Right lobe of liver (tissue), 6 donors: ENCODE results near the gene CD7. TPM values are rescaled to one million over a fixed set of nuclear protein-coding genes. Genes with fewer than 3 reads are reported as not detected.
A peak's percentile ranks its signal among the peaks of the same experiment; 100 is the strongest.

Source experiments
- ATAC-seq, 4 donors: fragments of 200-7000 bp; cut with Tn5 transposase; one replicate each; pipeline ENCODE4 v1.9.1; 2020; ENCODE audit warnings: mild to moderate bottlenecking in 4 of 4, moderate library complexity in 4 of 4
- DNase-seq, 3 donors: peaks; one replicate each; pipeline ENCODE4 v3.0.0-alpha.2; 2020
- H3K27ac ChIP-seq, 3 donors: fragments of 200-600 bp; one replicate each; pipeline ENCODE4 v1.8.0; 2022
- H3K27me3 ChIP-seq, 2 donors: fragments of 200-600 bp; one replicate each; pipeline ENCODE4 v1.8.0; 2022
- H3K36me3 ChIP-seq, 4 donors: fragments of 200-600 bp; sonication (generic) in 1 of 4; one replicate each; pipeline versions ENCODE4 v1.5.1 to v1.8.0; 2017 to 2022; ENCODE audit warnings: control low read depth in 1 of 4
- H3K4me1 ChIP-seq, 4 donors: fragments of 200-600 bp; sonication (generic) in 1 of 4; one replicate each; pipeline versions ENCODE4 v1.5.1 to v1.8.0; 2017 to 2022; ENCODE audit warnings: control low read depth in 1 of 4
- H3K4me3 ChIP-seq, 3 donors: fragments of 200-600 bp; one replicate each; pipeline ENCODE4 v1.8.0; 2022
- H3K9me3 ChIP-seq, 4 donors: fragments of 200-600 bp; sonication (generic) in 1 of 4; one replicate each; pipeline versions ENCODE4 v1.5.1 to v1.8.0; 2017 to 2022; ENCODE audit warnings: control low read depth in 1 of 4
- POLR2A ChIP-seq: fragments of 450-650 bp; IDR thresholded peaks from one replicate; pipeline ENCODE4 v1.6.1; 2017; ENCODE audit warnings: antibody characterized with exemption, mild to moderate bottlenecking
- WGBS: methylation state at CpG from one replicate; pipeline ENCODE4 v1.1.6; 2018; ENCODE audit warnings: low coverage, low lambda C conversion rate; ENCODE audit not compliant: insufficient coverage; ENCODE audit errors: missing lambda C conversion rate; 5-methylcytosine and 5-hydroxymethylcytosine counted together
- intact Hi-C, 2 donors: fragments of 100-400 bp; cut with DNase I; formaldehyde crosslinking; loops; one replicate each; pipeline versions ENCODE4 v1.11.2 to v1.14.1; 2022
- total RNA-seq, 6 experiments: library from RNA; depleted of rRNA in 2 of 6; stranded (reverse); fragments of >200 nt in 2 of 6; fragmentation: NEBNext Ultra II Directional in 3 of 6; extraction: Animal tissue kit (Norgen Biotek cat#: 25700) in 3 of 6; gene quantifications; one replicate each; pipeline versions ENCODE4 v1.1.0 to v1.2.4, GENCODE V29; 2016 to 2023
- TF ChIP-seq, protein P1 (sequence below), 4 donors: fragments of 200-600 bp in 3 of 4; fragments of 450-650 bp in 1 of 4; IDR thresholded peaks; one replicate each; pipeline versions ENCODE4 v1.5.1 to v1.8.0; 2016 to 2022; ENCODE audit warnings: antibody characterized with exemption in 4 of 4, mild to moderate bottlenecking in 2 of 4
- donor health status: DM: no; HTN: yes; CAD: no.
- donor health status: DM: no; HTN: no; CAD: no.
- donor health status: DM: no; HTN: no; CAD: no.
- donor health status: DM: no; HTN: yes; CAD: no.
- donor health status: DM: no; HTN: yes; CAD: no.

Gene CD7
- total RNA-seq, 6 experiments from 2014 or later: 0.31 to 3.2 (median 1.3) TPM

DNA sequence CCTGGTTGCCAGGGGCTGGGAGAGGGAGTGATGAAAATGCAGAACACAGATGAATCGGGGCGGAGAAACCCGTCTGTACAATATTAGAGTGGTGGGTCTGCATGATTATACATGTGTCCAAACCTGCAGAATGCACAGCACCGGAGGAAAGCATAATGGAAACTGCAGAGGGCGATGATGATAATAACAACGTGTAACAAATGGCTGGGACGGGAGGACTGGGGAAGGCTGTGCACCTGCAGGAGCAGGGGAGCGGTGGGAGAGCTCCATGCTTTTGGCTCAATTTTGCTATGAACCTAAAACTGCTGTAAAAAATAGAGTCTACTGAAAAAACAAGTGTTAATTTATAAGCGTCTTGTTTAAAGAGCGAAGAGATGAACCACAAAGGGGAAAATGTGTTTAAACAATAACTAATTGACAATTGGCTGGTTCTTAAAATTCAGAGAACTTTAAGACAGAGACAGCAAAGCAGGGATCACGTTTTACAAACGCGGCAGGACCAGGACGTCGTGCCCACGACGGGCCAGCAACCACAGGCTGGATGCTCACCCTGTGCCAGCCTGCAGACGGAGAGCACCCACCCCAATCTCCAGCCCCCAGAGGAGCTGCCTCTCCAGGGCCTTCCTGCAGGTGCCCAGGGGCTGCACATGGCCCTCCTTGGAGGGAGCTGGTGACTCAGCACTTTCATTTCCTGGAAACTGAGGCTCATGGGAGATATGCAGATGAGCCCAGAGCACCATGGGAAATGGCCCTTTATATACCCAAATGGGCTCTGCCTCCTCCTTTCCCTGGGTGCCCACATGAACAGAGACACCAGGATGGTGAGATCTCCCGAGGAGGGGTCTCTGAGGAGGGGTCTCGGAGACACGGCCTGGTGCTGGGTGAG is 41.3 kb upstream of the CD7 start, which contains the start of gene TEX19:
TEX19 (plus strand) TSS at position 783 of the 886 bp plus-strand sequence. CDS start 2,904 bp downstream, outside the sequence.
- Histone ChIP-seq H3K4me1 (no peaks in the 10 kb centered on the region), H3K9me3 (no peaks in the 10 kb centered on the region), H3K27ac (no peak within 1 kb of the TSS), H3K36me3 (no peaks in the 10 kb centered on the region), H3K27me3 (no peaks in the 10 kb centered on the region), H3K4me3 (no peak within 1 kb of the TSS)
- intact Hi-C loops: loop anchor here (10.0 kb wide), 3 partner anchors 56 to 196 kb away; partner anchors contain the start of genes HEXD (in 1 of the 2) and OGFOD3 (in 1 of the 2)
- no peak for DNase-seq
- TF ChIP-seq POLR2A: no peak
- TF ChIP-seq, protein P1, sequence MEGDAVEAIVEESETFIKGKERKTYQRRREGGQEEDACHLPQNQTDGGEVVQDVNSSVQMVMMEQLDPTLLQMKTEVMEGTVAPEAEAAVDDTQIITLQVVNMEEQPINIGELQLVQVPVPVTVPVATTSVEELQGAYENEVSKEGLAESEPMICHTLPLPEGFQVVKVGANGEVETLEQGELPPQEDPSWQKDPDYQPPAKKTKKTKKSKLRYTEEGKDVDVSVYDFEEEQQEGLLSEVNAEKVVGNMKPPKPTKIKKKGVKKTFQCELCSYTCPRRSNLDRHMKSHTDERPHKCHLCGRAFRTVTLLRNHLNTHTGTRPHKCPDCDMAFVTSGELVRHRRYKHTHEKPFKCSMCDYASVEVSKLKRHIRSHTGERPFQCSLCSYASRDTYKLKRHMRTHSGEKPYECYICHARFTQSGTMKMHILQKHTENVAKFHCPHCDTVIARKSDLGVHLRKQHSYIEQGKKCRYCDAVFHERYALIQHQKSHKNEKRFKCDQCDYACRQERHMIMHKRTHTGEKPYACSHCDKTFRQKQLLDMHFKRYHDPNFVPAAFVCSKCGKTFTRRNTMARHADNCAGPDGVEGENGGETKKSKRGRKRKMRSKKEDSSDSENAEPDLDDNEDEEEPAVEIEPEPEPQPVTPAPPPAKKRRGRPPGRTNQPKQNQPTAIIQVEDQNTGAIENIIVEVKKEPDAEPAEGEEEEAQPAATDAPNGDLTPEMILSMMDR (IDR thresholded peaks at IDR 0.05): no peak
- 68% methylated on average over 9 of the region's 21 CpGs for WGBS
- ATAC-seq: no peak

DNA sequence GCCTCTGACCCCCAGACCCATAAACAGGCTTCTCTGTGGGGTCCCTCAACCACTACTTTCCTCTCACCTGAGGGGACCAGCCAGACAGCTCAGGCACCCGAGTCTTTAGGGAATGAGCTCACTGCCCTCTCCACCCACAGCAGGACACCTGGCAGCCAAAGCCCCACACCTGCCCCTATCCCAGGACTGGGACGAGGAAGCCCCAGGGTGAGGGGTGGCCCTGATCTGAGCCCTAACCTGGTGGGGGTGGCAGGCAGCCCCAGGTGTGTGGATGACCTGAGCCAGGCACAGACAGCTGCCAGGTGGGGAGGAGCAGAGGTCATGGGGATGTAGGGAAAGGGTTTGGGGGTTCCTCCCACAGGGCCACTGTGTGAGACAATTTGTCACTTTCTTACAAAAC is 40.0 kb upstream of the CD7 start:
- no peak overlapping the region for H3K4me3 ChIP-seq
- H3K27ac ChIP-seq: no peak overlapping the region
- intact Hi-C loops: loop anchor here (10.0 kb wide), 3 partner anchors 57 to 197 kb away; partner anchors contain the start of genes HEXD (in 1 of the 2) and OGFOD3 (in 1 of the 2)
- no peak for ATAC-seq
- TF ChIP-seq, protein P1 (IDR thresholded peaks at IDR 0.05): no peak
- no peak for TF ChIP-seq POLR2A
- no peak for DNase-seq
- no peaks in the 10 kb centered on the region for H3K36me3 ChIP-seq
- no peaks in the 10 kb centered on the region for H3K4me1 ChIP-seq
- no peaks in the 10 kb centered on the region for H3K27me3 ChIP-seq
- no peaks in the 10 kb centered on the region for H3K9me3 ChIP-seq
- WGBS: no CpG with 5 or more reads among the region's 2 CpGs

DNA sequence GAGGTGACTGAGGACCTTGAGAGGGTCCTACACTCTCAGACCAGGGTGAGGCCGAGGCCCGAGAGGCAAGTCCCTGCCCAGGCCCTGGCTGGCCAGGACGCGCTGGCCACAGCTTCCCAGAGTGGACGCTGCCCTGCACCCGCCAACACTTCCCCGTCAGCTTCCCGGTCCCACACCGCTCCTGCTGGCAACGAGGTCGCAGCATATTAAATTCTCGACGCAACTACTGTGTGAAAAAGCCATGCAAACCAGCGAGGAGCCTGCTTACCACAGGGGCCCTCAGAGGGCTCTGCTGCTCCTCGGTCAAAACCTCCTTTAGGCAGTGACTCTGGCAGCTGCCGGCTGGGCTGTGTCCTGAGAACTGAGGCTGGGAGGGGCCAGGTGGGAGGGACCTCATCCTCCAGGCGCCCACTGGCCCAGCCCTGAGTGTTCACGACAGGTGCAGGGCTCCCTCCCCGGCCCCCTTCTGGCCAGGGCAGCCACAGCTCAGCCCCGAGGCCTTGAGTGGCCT is 39.5 kb upstream of the CD7 start:
- Histone ChIP-seq H3K9me3 (no peaks in the 10 kb centered on the region), H3K4me1 (no peaks in the 10 kb centered on the region), H3K27me3 (no peaks in the 10 kb centered on the region), H3K36me3 (no peaks in the 10 kb centered on the region), H3K4me3 (no peak overlapping the region), H3K27ac (no peak overlapping the region)
- WGBS: 68% methylated on average over 5 of the region's 20 CpGs
- DNase-seq: no peak
- ATAC-seq: no peak
- TF ChIP-seq, protein P1 (IDR thresholded peaks at IDR 0.05): no peak
- TF ChIP-seq POLR2A: no peak
- intact Hi-C loops: loop anchor here (10.0 kb wide), 3 partner anchors 58 to 198 kb away; partner anchors contain the start of genes HEXD (in 1 of the 2) and OGFOD3 (in 1 of the 2)

DNA sequence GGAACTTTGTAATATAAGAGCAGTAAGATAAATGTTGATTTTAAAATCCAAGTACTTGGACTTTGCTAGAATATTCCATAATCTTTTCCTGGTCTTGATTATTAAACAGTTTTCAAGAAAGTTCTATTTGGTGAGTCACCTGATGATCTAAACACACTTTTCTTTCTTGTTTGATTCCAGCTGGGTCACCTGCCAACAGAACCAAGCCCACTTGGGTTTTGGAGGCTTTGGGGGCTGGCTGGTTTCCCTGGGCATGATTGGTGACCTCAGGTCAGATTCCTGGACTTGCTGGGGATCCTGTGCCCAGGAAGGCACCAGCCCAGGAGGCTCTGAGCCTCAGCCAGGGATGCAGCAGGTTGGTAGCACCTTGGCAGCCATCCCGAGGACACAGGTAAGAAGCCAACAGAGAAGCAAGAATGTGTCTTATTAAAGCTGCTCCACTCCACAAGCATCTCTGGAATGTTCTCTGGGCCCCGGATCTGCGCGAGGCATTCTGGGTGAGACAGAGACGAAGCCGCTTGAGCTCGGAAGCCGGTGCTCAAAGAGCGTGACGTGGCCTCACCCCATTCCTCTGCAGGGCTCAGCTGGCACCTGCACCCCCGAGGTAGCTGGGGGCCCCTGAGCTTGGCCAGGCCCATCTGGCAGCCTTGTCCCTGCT is 38.5 kb upstream of the CD7 start:
- intact Hi-C loops: loop anchor here (10.0 kb wide), 3 partner anchors 59 to 199 kb away; partner anchors contain the start of genes HEXD (in 1 of the 2) and OGFOD3 (in 1 of the 2)

More for the DNA sequence above, 38.5 kb upstream of the CD7 start:
- no peak for DNase-seq
- peak in 2 of 4 donors; percentile 27 to 30 for ATAC-seq
- no CpG with 5 or more reads among the region's 11 CpGs for WGBS
- Histone ChIP-seq H3K9me3 (no peaks in the 10 kb centered on the region), H3K27ac (no peak overlapping the region), H3K27me3 (no peaks in the 10 kb centered on the region), H3K4me1 (no peaks in the 10 kb centered on the region), H3K36me3 (no peaks in the 10 kb centered on the region), H3K4me3 (no peak overlapping the region)
- TF ChIP-seq, protein P1 (IDR thresholded peaks at IDR 0.05): no peak
- no peak for TF ChIP-seq POLR2A
